Activated naive CD8-positive, alpha-beta T cell treated with anti-CD3 and anti-CD28 coated beads, Interleukin-2, amount 50 U/mL, for 16 hours (primary cell): Measurements from ENCODE around the gene NFKBIE.

Source experiments
- DNase-seq: peaks from one replicate; pipeline ENCODE4 v3.0.0-alpha.2; 2020; ENCODE audit warnings: low read depth, low spot score

NFKBIE gene

GRCh38 chr6:44272999-44273566 is 7.7 kb upstream of the NFKBIE start:
- no peak for DNase-seq

GRCh38 chr6:44272529-44272928 is 7.2 kb upstream of the NFKBIE start:
- DNase-seq: no peak

- no peak for DNase-seq
Observed at GRCh38 chr6:44271914-44272313, 6.6 kb upstream of the NFKBIE start.

GRCh38 chr6:44271406-44271723 is 6.0 kb upstream of the NFKBIE start:
- DNase-seq: no peak

- no peak for DNase-seq
Observed at GRCh38 chr6:44270526-44271405, 5.4 kb upstream of the NFKBIE start.

GRCh38 chr6:44269921-44270525 is 4.7 kb upstream of the NFKBIE start, which contains the start of gene TMEM151B:
TMEM151B (plus strand) TSS chr6:44270450; CDS start chr6:44270743, 293 bp downstream.
- DNase-seq: no peak

GRCh38 chr6:44269178-44269920 is 4.0 kb upstream of the NFKBIE start:
- DNase-seq: no peak

GRCh38 chr6:44268095-44268628 is 2.8 kb upstream of the NFKBIE start:
- peak; percentile 32 for DNase-seq

- DNase-seq: no peak
Observed at GRCh38 chr6:44267252-44267651, 1.9 kb upstream of the NFKBIE start.

- no peak for DNase-seq
Observed at GRCh38 chr6:44266347-44266746, 996 bp upstream of the NFKBIE start.

GRCh38 chr6:44265722-44266233 is 427 bp upstream of the NFKBIE start:
- no peak for DNase-seq

GRCh38 chr6:44264154-44265006 is 971 bp downstream of the NFKBIE start:
- no peak for DNase-seq

- no peak for DNase-seq
Observed at GRCh38 chr6:44263354-44264100, 1.8 kb downstream of the NFKBIE start.

- no peak for DNase-seq
Observed at GRCh38 chr6:44262467-44263353, 2.6 kb downstream of the NFKBIE start.

- no peak for DNase-seq
Observed at GRCh38 chr6:44261581-44261980, 3.8 kb downstream of the NFKBIE start.

- DNase-seq: no peak
Observed at GRCh38 chr6:44260451-44261297, 4.7 kb downstream of the NFKBIE start.

GRCh38 chr6:44260011-44260410 is 5.3 kb downstream of the NFKBIE start:
- no peak for DNase-seq

GRCh38 chr6:44258921-44259320 is 6.4 kb downstream of the NFKBIE start:
- DNase-seq: no peak
